ENCODE measurements around the gene ELMO1.

DNA sequence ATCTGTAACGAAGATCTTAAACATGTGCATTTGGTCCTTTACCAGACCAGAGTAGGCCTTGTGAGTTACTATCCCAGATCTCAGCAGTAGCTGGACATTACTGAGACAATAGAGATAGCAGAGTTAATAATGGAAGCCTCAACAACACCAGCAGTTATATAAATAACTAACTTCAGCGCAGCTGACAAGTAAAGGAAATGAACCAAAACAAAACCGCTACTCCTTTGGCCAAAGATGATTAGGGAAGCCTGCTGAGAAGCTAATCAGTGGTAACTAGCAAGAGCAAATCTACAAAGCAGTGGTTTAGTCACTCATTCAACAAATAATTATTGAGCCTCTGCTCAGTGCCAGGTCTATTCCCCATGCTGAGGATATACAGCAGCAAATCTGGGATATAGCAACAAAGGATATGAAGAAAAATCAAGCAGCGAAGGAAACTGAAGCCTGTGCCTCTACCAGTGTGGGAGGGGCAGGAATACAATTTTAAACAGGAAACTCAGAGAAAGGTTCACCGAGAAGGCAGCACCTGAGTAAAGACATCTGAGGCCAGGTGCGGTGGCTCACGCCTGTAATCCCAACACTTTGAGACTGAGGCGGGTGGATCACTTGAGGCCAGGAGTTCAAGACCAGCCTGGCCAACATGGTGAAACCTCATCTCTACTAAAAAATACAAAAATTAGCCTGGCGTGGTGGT, 103.6 kb downstream of the ELMO1 start:
- TF ChIP-seq JUND (CRISPR knock-in tag; IDR thresholded peaks at IDR 0.05), result no peak
- TF ChIP-seq, protein P1, sequence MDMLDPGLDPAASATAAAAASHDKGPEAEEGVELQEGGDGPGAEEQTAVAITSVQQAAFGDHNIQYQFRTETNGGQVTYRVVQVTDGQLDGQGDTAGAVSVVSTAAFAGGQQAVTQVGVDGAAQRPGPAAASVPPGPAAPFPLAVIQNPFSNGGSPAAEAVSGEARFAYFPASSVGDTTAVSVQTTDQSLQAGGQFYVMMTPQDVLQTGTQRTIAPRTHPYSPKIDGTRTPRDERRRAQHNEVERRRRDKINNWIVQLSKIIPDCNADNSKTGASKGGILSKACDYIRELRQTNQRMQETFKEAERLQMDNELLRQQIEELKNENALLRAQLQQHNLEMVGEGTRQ (IDR thresholded peaks at IDR 0.05; ENCODE audit: low read depth, low read length), result no peak
- TF ChIP-seq, protein P1 (CRISPR knock-in tag; IDR thresholded peaks at IDR 0.05; ENCODE audit: borderline replicate concordance), result no peak

All from HepG2 (cell line).